Fibroblast of mammary gland (primary cell): ENCODE results near the gene CMTM3.
"Not testable (repeated sequence)": the region's sequence is repeated elsewhere in the genome, so short reads cannot be mapped to it uniquely, and the experiment has no call there.

Experiments
- DNase-seq: peaks from one replicate; pipeline ENCODE4 v3.0.0-alpha.2; 2010; ENCODE audit warnings: low read depth
- H3K4me3 ChIP-seq: 2 replicates; pipeline ENCODE4 v1.5.1; 2011; ENCODE audit warnings: low read depth, mild to moderate bottlenecking, low read length, moderate library complexity; ENCODE audit not compliant: control insufficient read depth
- TF ChIP-seq, protein P1 (sequence below): conservative IDR thresholded peaks from 2 replicates; pipeline ENCODE4 v1.5.1; 2011; ENCODE audit warnings: low read depth, low read length, inconsistent platforms; ENCODE audit not compliant: control insufficient read depth, insufficient read depth

The CMTM3 gene

DNA sequence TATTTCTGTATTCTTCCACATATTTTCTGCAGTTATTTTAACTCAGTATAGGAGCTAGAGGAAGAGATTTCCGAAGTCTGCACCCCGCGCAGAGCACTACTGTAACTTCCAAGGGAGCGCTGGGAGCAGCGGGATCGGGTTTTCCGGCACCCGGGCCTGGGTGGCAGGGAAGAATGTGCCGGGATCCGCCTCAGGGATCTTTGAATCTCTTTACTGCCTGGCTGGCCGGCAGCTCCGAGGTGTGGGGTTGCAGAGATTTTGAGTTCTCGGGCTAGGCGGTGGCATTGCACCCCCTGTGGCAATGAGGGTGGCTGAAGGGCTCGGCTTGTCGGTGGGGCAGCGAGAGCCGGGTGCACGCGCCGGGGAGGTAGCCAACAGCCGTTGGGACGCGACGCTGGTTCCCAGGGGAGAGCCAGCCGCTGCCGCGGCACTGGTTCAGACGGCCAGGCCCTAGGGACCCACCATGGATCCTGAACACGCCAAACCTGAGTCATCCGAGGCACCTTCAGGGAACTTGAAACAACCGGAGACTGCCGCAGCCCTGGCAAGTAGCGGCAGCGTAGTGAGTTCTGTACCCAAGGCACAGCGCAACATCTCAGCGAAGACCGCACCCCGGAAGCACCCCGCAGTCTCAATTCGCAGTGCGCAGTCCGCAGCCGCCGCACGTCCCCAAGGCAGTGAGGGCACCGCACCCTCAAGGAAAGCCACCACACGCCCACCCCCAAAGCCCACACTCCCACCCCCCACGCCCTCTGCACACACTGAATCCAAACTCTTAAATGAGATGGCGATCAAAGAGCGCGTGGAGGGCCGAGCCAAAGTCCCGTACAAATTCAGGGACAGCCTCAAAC lies 38.2 kb upstream of the CMTM3 start, which contains the start of gene CMTM1:
CMTM1 (plus strand) TSS at position 389 of the 851 bp plus-strand sequence; CDS start at position 464, 75 bp downstream.
- DNase-seq = no peak
- H3K4me3 ChIP-seq = no peak within 1 kb of the TSS
- TF ChIP-seq, protein P1, sequence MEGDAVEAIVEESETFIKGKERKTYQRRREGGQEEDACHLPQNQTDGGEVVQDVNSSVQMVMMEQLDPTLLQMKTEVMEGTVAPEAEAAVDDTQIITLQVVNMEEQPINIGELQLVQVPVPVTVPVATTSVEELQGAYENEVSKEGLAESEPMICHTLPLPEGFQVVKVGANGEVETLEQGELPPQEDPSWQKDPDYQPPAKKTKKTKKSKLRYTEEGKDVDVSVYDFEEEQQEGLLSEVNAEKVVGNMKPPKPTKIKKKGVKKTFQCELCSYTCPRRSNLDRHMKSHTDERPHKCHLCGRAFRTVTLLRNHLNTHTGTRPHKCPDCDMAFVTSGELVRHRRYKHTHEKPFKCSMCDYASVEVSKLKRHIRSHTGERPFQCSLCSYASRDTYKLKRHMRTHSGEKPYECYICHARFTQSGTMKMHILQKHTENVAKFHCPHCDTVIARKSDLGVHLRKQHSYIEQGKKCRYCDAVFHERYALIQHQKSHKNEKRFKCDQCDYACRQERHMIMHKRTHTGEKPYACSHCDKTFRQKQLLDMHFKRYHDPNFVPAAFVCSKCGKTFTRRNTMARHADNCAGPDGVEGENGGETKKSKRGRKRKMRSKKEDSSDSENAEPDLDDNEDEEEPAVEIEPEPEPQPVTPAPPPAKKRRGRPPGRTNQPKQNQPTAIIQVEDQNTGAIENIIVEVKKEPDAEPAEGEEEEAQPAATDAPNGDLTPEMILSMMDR = no peak

DNA sequence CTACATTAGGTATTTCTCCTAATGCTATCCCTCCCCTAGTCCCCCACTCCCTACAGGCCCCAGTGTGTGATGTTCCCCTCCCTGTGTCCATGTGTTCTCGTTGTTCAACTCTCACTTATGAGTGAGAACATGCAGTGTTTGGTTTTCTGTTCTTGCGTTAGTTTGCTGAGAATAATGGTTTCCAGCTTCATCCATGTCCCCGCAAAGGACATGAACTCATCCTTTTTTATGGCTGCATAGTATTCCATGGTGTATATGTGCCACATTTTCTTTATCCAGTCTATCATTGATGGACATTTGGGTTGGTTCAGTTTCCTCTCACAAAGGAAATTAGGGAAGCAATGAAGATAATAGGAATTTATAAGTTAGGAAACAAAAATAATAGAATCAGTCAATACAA lies 37.2 kb upstream of the CMTM3 start:
- not testable (repeated sequence) for DNase-seq

DNA sequence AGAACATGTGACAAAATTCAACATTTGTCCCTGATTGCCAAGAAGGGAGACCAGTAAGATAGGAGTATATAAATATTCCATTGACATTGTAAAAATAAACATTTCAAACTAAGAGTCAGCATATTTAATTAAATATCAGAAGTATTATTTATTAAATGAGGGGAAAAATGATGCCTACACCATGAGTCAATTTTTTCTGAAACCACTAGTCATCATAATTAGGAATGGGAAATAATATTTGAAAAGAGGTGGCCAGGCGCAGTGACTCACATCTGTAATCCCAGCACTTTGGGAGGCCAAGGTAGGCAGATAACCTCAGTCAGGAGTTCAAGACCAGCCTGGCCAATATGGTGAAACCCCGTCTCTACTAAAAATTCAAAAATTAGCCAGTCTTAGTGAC lies 36.1 kb upstream of the CMTM3 start:
- H3K4me3 ChIP-seq = no peak overlapping the region
- peak; percentile 24 for DNase-seq
- TF ChIP-seq, protein P1 = no peak

More for the DNA sequence above, 37.2 kb upstream of the CMTM3 start:
- not testable (repeated sequence) for H3K4me3 ChIP-seq

DNA sequence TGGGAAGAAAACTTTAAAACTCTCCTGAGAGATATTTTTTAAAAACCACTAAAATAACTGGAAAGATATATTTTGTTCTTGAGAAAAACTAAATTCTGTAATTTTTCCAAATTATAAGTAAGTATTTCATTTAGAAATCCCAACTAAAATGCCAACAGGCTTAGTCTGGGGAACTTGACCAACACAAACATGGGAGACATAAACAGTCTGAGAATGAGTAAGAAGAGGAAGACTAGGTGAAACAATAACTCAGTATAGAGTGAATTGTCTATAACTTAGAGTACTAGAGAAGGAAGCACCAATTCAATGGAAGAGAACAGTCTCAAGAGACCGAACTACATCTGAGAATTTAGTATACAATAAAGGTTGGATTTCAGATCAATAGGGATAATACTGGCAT lies 35.4 kb upstream of the CMTM3 start:
- TF ChIP-seq, protein P1 = no peak
- no peak overlapping the region for H3K4me3 ChIP-seq
- DNase-seq = peak; percentile 74

DNA sequence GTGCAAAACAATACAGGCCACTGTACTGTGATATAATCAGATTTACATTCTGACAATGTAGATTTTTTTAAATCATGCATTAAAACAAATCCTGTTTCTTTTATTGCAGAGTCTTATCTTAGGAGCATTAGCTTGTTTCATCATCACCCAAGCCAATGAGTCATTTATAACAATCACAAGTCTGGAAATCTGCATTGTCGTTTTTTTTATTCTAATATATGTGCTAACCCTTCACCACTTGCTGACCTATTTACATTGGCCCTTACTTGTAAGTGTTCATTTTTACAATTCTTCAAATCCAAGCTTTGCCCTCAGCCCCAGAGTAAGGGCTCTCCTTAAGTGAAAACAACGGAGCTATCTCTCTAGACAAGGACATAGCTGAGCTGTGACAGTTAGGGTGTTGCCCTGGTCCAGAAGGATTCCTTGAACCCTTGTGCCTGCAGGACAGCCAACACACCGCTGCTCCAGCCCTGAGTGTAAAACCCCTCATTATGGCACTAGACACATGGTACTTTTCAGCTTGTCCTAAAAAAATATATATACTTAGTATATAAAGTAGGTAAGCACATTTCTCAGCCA lies 34.6 kb upstream of the CMTM3 start:
- TF ChIP-seq, protein P1 = no peak
- no peak overlapping the region for H3K4me3 ChIP-seq
- peak; percentile 72 for DNase-seq

DNA sequence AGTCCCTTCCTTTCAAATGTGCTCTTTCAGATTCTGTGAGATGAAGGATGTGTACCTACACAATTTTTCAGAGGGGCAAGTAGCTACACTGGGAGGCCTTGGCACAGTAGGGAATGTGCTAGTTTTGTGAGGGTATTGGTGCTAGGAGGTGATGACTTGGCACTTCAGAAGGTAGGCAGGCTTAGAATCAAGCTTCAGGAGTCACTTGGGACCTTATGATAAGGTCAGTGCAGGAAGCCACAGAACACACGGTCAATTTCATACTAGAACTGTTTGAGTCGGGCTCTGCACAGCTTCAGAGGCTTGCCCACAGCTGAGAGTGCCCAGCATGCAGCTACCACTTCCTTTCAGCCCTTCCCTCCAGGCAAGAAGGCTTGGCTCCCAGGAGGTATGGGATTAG lies 32.1 kb upstream of the CMTM3 start:
- TF ChIP-seq, protein P1 = no peak
- DNase-seq = no peak
- H3K4me3 ChIP-seq = no peak overlapping the region

DNA sequence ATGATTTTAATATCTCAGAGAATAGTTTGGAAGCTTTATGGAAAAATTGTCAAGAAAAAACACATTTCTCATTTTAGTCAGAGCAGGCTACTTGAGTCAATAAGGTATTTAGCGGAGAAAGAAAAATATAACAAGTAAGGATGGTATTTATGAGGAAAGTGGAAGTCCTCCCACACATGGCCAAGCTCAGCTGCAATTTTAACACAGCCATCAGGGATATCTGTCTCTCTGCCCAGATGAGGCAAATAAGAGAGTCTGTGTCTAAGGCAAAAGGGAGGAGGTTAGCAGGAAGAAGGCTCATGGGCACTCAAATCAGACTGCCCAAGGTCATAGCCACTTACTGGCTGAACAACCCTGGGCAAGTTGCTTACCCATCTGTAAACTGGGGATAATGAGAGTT lies 30.4 kb upstream of the CMTM3 start:
- DNase-seq = no peak
- TF ChIP-seq, protein P1 = no peak

More for the DNA sequence above, 30.4 kb upstream of the CMTM3 start:
- H3K4me3 ChIP-seq = no peak overlapping the region
